Neural progenitor cell (in vitro differentiated cells): ENCODE results near the gene TPD52L2. TPM values are rescaled to one million over a fixed set of nuclear protein-coding genes. Genes with fewer than 3 reads are reported as not detected.

ENCODE experiments used
- DNase-seq: peaks from one replicate; pipeline ENCODE4 v3.0.0-alpha.2; 2016; ENCODE audit warnings: low spot score
- H2AFZ ChIP-seq: fragments of 200-600 bp; sonication (generic); replicated peaks from 2 replicates; pipeline ENCODE4 v1.6.1; 2016; ENCODE audit warnings: antibody characterized with exemption
- H3F3A ChIP-seq: fragments of 200-600 bp; sonication (generic); 2 replicates; pipeline ENCODE4 v1.6.1; 2016; ENCODE audit warnings: antibody characterized with exemption, low read depth
- H3K27ac ChIP-seq: fragments of 200-600 bp; sonication (generic); 2 replicates; pipeline ENCODE4 v1.5.1; 2016; ENCODE audit warnings: mild to moderate bottlenecking
- H3K27me3 ChIP-seq: fragments of 200-600 bp; sonication (generic); 2 replicates; pipeline ENCODE4 v1.6.1; 2016; ENCODE audit warnings: mild to moderate bottlenecking, moderate library complexity
- H3K36me3 ChIP-seq: fragments of 200-600 bp; sonication (generic); 2 replicates; pipeline ENCODE4 v1.5.1; 2016
- H3K4me1 ChIP-seq: fragments of 200-600 bp; sonication (generic); 2 replicates; pipeline ENCODE4 v1.6.1; 2016; ENCODE audit warnings: mixed run types
- H3K4me2 ChIP-seq: fragments of 200-600 bp; sonication (generic); 2 replicates; pipeline ENCODE4 v1.6.1; 2016
- H3K4me3 ChIP-seq: fragments of 200-600 bp; sonication (generic); 2 replicates; pipeline ENCODE4 v1.5.1; 2016
- H3K79me2 ChIP-seq: fragments of 200-600 bp; sonication (generic); 2 replicates; pipeline ENCODE4 v1.6.1; 2016; ENCODE audit warnings: low read depth
- H3K9ac ChIP-seq: fragments of 200-600 bp; sonication (generic); 2 replicates; pipeline ENCODE4 v1.6.1; 2016
- H3K9me3 ChIP-seq: fragments of 200-600 bp; sonication (generic); 2 replicates; pipeline ENCODE4 v1.5.1; 2016; ENCODE audit warnings: low read depth
- H4K20me1 ChIP-seq: fragments of 200-600 bp; sonication (generic); 2 replicates; pipeline ENCODE4 v1.6.1; 2016; ENCODE audit warnings: low read depth
- H3K27ac Mint-ChIP-seq: 3 replicates; pipeline ENCODE4 v1.8.0; 2021; ENCODE audit warnings: mixed read lengths
- H3K27me3 Mint-ChIP-seq: 2 replicates; pipeline ENCODE4 v1.8.0; 2022; ENCODE audit warnings: low read depth, mild to moderate bottlenecking, inconsistent platforms, moderate library complexity, mixed read lengths; ENCODE audit not compliant: insufficient read depth
- H3K36me3 Mint-ChIP-seq: 3 replicates; pipeline ENCODE4 v1.8.0; 2021; ENCODE audit warnings: mixed read lengths
- H3K4me1 Mint-ChIP-seq: 3 replicates; pipeline ENCODE4 v1.8.0; 2021; ENCODE audit warnings: mixed read lengths
- H3K4me3 Mint-ChIP-seq: 3 replicates; pipeline ENCODE4 v1.8.0; 2021; ENCODE audit warnings: mild to moderate bottlenecking, moderate library complexity, mixed read lengths
- H3K9me3 Mint-ChIP-seq: 3 replicates; pipeline ENCODE4 v1.8.0; 2020; ENCODE audit warnings: mixed read lengths
- CTCF ChIP-seq: fragments of 200-600 bp; sonication (generic); IDR thresholded peaks from 2 replicates; pipeline ENCODE4 v1.5.1; 2017; ENCODE audit warnings: antibody characterized with exemption, mild to moderate bottlenecking
- EZH2 ChIP-seq: fragments of 200-600 bp; sonication (generic); IDR thresholded peaks from 2 replicates; pipeline ENCODE4 v1.6.1; 2017; ENCODE audit warnings: antibody characterized with exemption, mild to moderate bottlenecking, moderate library complexity
- EZH2phosphoT487 ChIP-seq: fragments of 200-600 bp; sonication (generic); IDR thresholded peaks from 2 replicates; pipeline ENCODE4 v1.6.1; 2017; ENCODE audit warnings: antibody characterized with exemption
- total RNA-seq: library from RNA; depleted of rRNA; stranded (reverse); fragments of >200 nt; gene quantifications from 2 replicates; pipeline ENCODE4 v1.2.3, GENCODE V29; 2015; ENCODE audit warnings: low replicate concordance

The TPD52L2 gene
- total RNA-seq, 1 donor from 2014 or later, result 66.6 TPM

GRCh38 chr20:63889241-63890200 is 24.5 kb downstream of the TPD52L2 start:
- Histone ChIP-seq H4K20me1 (peaks cover 25% of the 10 kb centered on the region), H3K27me3 (no peaks in the 10 kb centered on the region), H3K9me3 (no peaks in the 10 kb centered on the region), H3K79me2 (no peaks in the 10 kb centered on the region), H3K36me3 (no peaks in the 10 kb centered on the region), H3K9ac (no peak overlapping the region), H3F3A (peaks cover 15% of the 10 kb centered on the region), H3K4me1 (no peaks in the 10 kb centered on the region), H3K4me3 (no peak overlapping the region), H3K27ac (no peak overlapping the region), H2AFZ (no peak overlapping the region), H3K4me2 (no peak overlapping the region)
- no peak overlapping the region for H3K4me3 Mint-ChIP-seq
- peaks cover 4% of the 10 kb centered on the region for H3K4me1 Mint-ChIP-seq
- no peaks in the 10 kb centered on the region for H3K9me3 Mint-ChIP-seq
- H3K27me3 Mint-ChIP-seq, result peaks cover 3% of the 10 kb centered on the region
- peaks cover 15% of the 10 kb centered on the region for H3K36me3 Mint-ChIP-seq
- TF ChIP-seq EZH2 (no peak), CTCF (no peak), EZH2phosphoT487 (no peak)
- H3K27ac Mint-ChIP-seq, result no peak overlapping the region
- DNase-seq, result no peak

GRCh38 chr20:63890201-63890576 is 25.1 kb downstream of the TPD52L2 start:
- peaks cover 20% of the 10 kb centered on the region for H4K20me1 ChIP-seq
- no peak overlapping the region for H3K4me3 ChIP-seq
- peaks cover 3% of the 10 kb centered on the region for H3K27me3 Mint-ChIP-seq
- no peak overlapping the region for H3K4me3 Mint-ChIP-seq
- no peaks in the 10 kb centered on the region for H3K9me3 Mint-ChIP-seq
- no peaks in the 10 kb centered on the region for H3K9me3 ChIP-seq
- H2AFZ ChIP-seq, result no peak overlapping the region
- H3K36me3 ChIP-seq, result no peaks in the 10 kb centered on the region
- DNase-seq, result no peak
- no peak overlapping the region for H3K27ac ChIP-seq
- no peaks in the 10 kb centered on the region for H3K27me3 ChIP-seq
- H3K79me2 ChIP-seq, result no peaks in the 10 kb centered on the region
- H3K4me2 ChIP-seq, result no peak overlapping the region
- H3K4me1 ChIP-seq, result no peaks in the 10 kb centered on the region
- H3K36me3 Mint-ChIP-seq, result peaks cover 11% of the 10 kb centered on the region
- peaks cover 19% of the 10 kb centered on the region for H3F3A ChIP-seq
- no peak overlapping the region for H3K9ac ChIP-seq
- peaks cover 4% of the 10 kb centered on the region for H3K4me1 Mint-ChIP-seq
- TF ChIP-seq EZH2phosphoT487 (no peak), EZH2 (no peak), CTCF (no peak)
- H3K27ac Mint-ChIP-seq, result no peak overlapping the region

- peaks cover 21% of the 10 kb centered on the region for H4K20me1 ChIP-seq
- peaks cover 20% of the 10 kb centered on the region for H3F3A ChIP-seq
- no peak overlapping the region for H3K9ac ChIP-seq
- H3K4me2 ChIP-seq, result no peak overlapping the region
- H3K79me2 ChIP-seq, result peaks cover 3% of the 10 kb centered on the region
- Mint-ChIP-seq H3K4me3 (no peak overlapping the region), H3K9me3 (no peaks in the 10 kb centered on the region), H3K36me3 (peaks cover 11% of the 10 kb centered on the region), H3K27me3 (peaks cover 3% of the 10 kb centered on the region), H3K4me1 (peaks cover 4% of the 10 kb centered on the region), H3K27ac (no peak overlapping the region)
- no peaks in the 10 kb centered on the region for H3K36me3 ChIP-seq
- H3K4me1 ChIP-seq, result peaks cover under 1% of the 10 kb centered on the region
- no peak overlapping the region for H3K27ac ChIP-seq
- H3K4me3 ChIP-seq, result no peak overlapping the region
- H2AFZ ChIP-seq, result no peak overlapping the region
- DNase-seq, result no peak
- H3K9me3 ChIP-seq, result no peaks in the 10 kb centered on the region
- no peaks in the 10 kb centered on the region for H3K27me3 ChIP-seq
- TF ChIP-seq EZH2 (no peak), EZH2phosphoT487 (no peak), CTCF (no peak)
Observed at GRCh38 chr20:63890616-63891015, 25.5 kb downstream of the TPD52L2 start.
